Glomerular visceral epithelial cell (primary cell): Measurements from ENCODE around the gene PPP2R2C.

Experiments
- DNase-seq: peaks from one replicate; pipeline ENCODE4 v3.0.0-alpha.2; 2016; ENCODE audit errors: extremely low spot score

Gene PPP2R2C

DNA sequence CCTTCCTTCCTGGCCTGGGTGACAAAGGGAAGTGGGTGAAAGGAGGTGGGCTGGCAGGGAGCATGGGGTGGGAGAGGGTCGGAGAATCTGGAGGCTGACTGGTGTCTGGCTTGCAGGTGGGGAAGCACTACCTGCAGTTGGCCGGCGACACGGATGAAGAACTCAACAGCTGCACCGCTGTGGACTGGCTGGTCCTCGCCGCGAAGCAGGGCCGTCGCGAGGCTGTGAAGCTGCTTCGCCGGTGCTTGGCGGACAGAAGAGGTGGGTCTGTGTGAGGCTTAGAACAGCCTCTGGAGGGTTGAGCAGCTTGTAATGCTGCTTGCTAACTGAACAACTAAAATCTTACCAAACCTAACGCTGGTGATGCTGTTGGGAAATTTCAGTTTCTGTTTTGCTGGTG lies 183.5 kb downstream of the PPP2R2C start:
- no peak for DNase-seq

DNA sequence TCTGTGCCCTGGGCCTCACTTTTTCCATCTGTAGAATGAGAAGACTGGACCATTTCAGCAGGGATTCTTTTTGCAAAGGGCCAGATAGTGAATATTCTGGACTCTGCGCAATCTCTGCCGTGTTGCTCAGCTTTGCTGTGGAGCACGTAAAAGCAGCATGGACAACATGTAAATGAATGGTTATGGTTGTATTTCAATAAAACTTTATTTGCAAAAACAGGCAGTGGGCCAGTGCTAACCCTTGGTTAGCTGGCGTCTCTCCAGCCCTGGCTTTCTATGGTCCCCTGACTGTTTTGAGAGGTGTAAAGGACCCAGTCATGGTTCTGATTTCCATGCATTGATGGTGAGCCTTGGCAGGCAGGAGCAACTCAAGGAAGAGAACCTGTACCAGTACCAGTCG lies 184.1 kb downstream of the PPP2R2C start:
- DNase-seq = no peak

DNA sequence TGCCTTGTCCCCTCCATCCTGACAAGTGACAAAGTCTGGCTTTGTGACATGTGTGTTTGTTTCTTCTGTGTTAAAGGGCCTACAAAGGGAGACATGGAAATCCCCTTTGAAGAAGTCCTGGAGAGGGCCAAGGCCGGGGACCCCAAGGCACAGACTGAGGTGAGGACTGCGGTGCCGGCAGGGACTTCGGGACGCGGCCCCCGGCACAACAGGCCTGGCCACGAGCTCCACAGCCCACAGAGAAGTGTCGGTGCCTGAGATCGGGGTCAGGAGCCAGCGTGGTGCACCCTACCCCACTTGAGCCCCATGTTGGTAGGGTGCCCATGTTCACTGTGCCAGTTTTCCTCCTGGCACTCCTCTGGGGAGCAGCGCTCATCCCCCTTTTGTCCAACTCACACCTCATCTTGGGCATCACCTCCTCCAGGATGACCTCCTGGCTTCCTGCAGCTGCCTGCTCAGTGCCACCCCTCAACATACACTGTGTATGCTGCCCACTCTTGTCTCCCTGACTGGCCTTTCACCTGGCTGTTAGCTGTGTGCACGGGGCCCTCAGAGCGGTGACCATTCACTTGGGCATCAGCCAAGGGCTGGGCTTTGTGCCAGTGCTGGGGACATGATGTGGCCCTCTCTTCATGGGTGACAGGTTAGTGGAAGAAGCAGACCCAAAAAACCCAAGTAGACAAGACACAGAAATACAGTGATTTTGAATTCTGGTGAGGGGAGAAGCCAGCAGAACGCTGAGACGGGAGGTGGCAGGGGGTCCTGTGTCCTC lies 185.2 kb downstream of the PPP2R2C start:
- DNase-seq = no peak

DNA sequence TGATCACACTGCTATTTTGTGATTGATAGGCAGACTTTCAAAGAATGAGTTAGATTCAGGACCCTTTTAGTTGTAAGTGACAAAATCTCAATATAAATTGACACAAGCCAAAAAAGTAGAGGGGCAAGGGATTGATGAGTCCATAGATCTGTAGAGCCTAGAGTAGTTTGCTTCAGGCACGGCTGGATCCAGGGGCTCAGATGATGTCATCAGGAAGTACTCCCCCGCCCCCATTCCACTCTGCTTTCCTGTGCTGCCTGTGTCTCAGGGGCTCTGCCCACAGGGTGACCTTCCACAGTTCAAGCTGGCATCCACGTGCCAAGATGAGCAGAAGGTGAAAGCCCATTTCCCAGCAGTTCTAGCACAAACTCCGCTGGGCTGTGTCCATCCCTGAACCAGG lies 189.1 kb downstream of the PPP2R2C start:
- no peak for DNase-seq

DNA sequence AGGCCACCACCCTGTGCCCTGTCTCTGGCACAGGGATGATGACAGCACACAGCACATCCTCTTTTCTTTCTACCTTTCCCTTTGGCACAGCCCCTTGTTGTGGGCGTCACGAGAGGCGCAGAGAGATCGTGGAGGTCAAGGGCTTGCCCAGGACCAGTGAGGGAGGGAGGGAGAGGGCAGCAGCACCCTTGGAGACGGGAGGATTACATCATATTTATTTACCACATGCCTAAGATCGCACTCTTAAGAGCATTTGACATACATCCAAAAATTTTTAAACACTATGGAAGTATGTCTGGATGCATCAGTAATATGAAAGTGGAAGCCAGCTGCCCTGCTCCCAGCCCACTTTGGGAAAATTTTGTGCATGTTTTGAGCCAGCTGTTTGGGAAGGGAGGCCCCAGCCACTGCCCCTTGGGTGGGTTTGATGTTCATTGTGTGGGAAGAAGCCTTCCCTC lies 190.1 kb downstream of the PPP2R2C start:
- no peak for DNase-seq

DNA sequence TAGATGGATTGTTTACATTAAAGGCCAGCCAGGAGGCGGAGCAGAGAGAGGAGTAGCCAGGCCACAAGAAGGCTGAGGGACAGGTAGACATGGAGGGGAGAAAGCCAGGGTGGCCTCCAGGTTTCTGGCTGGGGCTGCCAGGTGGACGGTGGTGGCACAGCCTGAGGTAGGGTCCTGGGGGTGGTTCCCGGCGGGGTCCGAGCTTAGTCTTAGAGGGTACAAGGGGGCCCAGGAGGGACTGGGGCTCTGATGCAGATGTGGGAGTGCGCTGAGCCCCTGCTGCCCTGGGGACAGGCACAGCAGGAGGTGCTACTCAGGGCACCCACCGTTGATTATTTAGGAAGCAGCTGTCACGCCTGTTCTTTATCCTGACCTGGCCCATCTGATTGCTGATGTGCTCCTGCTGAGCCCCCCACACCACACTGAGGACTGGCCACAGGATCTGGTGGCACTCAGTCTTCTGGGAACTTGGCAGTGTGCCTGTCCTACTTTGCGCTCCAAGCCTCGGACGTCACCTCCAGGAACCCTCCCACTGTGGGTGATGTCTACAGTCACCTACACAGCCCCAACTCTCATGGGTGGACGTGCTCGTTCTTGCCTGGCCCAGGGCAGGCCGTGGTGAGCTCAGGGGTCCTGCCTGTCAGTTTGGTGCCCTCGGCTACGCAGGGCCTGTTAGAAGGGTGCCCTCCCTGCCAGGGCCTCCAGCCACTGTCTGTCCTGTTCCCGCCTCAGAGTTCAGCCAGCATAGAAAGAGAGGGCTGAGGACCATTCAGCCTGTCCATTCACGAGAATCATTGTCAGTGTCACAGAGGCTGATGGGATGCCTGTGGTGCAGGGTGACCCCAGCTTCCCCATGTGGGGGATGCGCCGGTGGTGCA lies 190.7 kb downstream of the PPP2R2C start:
- no peak for DNase-seq

DNA sequence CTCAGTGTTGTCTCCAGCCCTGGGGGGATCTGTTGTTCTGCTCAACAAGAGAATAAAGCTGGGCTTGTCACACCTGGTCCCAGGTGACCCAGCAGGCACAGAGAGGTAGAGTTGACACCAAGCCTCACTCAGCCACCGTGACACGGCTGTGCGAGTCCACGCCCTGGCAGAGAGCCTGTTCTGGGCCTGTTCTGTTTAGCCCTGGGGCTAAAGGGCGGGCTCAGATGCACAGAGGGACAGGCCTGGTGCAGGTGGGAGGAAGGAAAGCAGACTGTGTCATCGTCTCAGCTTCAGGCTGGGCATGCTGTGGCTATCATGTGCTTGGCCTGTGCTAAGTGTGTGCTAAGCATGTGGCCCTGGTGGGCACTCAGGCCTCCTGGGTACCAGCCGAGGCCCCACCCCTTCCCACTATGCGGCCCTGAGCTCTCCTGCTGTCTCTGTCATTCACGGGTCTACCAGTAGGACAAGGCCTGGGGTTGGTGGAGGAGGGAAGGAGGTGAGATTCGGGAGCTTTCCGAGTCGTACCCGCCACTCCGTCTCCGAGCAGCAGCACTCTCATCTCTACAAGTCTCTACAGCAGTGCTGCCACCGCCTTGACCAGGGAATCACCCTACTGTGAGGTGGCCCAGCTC lies 191.9 kb downstream of the PPP2R2C start:
- no peak for DNase-seq

DNA sequence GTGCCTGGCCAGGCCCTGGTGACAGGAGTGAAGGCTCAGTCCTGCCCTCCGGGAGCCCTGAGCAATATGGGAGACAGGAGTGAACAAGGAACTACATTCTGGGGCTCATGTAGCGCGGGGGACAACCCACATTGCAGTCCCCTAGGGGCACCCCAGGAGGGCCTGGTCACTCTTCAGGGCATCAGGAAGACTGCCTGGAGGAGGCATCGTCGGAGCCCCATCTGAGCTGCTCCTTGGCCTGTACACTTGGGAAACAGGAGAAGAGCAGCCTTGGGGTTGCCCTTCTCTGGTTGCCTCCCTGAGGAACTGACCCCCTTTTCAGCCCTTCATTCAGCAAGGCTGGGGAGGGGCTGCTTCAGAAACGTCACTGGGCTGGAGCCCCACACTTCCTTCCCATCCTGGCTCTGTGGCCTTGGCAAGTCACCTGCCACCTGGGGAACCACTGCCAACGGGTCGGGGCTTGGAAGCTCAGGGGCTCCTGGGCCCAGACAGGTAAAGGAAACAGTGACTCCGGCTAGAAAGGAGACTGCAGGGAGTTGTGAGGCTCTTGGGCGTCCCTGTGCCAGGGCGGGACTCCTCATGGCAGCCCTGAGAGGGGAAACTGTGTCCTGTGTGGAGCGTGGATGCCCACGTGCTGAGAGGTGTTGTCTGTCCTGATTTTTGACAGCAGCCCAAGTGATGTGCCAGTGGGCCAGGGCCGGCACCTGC lies 192.7 kb downstream of the PPP2R2C start:
- DNase-seq = no peak

DNA sequence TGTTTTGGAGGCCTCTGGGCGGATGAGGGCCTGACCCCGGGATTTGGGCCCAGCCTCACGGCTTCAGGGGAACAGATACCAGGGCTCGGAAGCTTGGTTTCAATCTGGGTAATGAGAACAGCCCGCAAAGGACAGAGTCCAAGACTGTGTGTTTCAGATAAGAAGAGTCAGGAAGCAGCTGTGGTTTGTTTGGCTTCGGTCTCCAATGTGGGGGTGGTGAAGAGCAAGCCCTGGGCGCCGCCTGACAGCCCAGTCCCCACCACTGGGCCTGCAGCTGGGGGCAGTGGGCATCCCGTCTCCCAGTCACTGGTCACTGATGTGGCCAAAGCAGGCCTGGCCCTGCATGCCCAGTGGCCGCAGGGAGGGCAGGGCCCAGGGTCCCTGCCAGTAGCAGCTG lies 193.6 kb downstream of the PPP2R2C start:
- DNase-seq = no peak

DNA sequence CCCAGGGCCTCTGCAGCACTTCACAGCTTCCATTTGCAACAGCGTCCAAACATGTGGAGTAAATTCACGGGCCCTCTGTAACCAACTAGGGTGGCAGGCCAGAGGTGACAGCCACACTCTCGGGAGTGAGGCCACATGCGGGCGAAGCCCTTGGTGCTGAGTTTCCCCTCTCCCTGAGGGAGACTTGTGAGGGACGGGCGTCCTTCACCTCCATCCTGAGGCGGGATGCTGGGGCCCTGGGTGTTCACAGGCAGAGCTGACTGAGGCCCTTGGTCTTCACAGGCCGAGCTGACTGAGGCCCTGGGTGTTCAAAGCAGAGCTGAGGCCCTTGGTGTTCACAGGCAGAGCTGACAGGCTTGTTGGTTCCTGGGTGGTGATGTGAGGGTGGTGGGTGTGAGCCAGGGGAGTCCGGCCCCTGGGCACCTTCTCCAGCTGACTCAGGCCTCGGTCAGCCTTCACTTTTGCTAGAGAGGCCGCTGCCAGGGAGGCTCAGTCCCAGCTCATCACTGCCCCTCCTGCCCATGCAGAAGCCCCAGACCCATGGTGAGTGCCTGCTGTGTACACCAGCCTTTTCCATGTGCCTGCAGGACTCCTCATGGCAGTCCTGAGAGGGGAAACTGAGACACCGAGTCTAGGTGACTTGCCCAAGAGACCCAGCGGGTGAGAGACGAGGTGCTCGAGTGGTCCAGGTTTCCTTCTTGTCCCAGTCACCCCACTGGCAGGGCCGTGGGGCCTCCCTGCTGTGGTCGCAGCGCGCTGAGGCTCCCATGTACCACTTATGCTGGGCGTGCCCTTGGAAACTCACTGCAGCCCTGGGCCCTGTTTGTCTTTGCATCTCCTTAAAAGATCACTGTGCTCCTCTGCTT lies 194.2 kb downstream of the PPP2R2C start:
- DNase-seq = no peak

DNA sequence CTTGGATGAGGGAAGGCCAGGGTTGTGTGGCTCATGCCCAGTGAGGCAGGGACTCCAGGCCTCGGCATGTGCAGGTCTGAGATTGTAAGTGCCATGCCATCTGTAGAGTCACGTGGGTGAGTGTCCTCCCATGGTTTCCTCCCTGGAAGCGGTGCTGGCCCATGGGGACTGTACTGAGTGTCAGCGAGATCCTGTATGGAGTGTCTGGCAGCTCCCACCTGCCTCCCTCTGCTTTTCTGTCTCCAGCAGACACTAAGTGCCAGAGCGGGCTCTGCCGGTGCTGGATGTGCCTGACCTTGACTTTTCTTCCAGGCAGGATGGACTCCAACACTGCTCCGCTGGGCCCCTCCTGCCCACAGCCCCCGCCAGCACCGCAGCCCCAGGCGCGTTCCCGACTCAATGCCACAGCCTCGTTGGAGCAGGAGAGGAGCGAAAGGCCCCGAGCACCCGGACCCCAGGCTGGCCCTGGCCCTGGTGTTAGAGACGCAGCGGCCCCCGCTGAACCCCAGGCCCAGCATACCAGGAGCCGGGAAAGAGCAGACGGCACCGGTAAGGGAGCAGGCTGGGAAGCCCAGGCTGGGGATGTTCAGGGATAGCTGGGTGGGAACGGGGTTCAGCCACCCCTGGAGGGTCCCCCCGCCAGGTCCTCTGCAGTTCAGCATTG lies 195.1 kb downstream of the PPP2R2C start:
- DNase-seq = no peak

DNA sequence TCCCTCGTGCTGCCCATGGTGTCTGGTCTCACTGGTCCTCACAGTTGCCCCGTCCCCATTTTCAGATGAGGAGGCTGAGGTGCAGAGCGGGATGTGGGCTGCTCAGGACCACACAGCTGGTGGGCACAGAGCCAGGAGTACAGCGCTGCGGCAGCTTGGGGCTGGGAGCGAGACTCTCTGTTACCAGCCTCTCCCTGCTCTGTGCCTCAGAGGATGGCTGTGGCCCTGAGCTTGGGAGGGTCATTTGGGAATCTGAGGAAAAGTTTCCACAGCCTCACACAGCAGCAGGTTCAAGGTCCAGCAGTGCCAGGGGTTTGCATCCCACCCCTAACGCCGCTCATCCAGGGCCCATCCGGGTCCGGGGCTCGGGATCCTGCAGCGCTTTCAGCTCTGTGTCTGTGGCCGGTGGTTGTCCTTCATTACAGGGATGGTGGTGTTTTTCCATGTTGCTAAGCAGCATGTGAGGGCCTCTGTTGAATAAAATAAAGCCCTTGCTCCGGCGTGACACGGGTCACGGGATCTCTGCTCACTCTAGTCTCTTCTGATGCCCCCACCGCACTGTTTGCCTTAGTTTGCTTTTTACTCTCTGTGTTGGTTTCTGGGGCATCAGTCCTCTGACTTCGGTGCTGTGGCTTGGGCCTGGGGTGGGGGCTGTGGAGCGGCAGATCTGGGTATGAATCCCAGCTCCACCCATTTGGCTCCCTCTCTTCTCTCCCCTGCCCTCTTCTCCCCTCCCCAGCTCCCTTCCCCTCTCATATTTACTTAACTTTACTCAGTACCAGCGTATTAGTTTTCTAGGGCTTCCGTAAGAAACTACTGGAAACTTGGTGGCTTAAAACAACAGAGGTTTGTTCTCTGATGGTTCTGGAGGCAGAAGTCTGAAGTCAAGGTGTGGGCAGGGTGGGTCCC lies 196.3 kb downstream of the PPP2R2C start:
- DNase-seq = no peak

DNA sequence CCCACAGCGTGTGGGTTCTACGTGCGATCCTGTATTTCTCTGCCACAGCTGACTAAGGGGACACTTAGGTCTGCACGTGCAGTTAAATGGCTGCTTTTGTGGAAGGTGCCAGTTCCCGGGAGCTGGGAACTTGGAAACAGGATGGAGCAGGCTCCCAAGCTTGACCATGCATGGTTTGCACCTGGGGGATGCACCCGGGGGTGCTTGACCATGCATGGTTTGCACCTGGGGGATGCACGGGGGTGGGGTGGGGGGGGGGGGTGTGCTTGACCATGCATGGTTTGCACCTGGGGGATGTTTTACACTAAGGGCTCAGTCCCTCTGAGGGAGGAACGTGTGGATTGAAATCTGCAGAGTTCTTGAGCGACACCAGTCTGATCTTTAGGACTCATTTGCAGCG lies 197.1 kb downstream of the PPP2R2C start:
- DNase-seq = no peak

DNA sequence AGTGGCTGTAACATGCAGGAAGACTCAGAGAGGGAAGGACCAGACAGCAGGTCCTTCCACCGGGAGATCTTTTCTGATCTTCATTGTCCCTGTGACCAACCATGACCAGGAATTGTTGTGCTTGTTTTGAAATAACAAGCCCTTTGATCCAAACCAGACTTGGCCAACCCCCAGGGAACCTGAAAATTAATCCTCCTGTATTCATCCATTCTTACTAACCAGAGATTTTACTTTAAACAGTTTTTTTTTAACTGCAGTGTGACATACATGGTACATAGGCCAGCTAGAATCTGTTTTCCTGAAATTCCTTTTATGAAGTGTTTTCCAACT lies 198.8 kb downstream of the PPP2R2C start:
- DNase-seq = no peak

DNA sequence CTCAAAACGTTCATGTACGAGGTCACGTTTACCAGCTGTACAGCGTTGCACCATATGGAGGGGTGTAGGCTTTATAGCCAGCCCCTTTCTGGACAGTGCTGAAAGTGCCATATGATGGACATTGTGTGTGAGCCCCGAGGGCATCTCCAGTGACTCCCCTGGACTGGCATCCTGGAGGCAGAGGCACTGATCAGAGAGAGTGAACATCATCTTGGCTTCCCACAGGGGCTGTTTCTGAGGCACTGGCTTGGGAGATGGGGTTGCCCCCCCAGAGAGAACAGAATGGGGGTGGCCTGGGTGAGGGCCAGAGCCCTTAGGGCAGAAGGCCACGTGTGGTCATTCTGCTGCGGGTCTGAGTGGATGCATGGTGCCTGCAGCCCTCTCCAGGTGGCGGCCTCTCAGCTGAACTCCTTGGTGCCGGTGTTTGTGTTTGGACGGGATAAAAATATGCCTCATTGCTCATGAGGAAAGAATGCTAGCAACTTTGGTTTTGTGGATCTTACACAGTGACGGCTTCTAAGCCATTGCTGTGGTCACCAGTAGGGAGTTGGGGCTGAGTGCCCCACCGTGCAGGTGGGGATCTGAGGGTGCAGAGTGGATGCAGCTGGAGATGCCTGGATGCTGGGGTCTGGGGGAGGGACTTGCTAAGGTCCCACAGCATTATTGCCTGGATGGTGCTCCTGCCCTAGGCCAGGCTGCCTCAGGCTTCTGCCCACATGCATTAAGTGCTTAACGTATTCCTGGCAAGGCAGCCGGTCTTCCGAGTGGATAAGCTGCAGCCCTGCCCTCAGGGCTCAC lies 199.4 kb downstream of the PPP2R2C start:
- DNase-seq = peak; percentile 92

DNA sequence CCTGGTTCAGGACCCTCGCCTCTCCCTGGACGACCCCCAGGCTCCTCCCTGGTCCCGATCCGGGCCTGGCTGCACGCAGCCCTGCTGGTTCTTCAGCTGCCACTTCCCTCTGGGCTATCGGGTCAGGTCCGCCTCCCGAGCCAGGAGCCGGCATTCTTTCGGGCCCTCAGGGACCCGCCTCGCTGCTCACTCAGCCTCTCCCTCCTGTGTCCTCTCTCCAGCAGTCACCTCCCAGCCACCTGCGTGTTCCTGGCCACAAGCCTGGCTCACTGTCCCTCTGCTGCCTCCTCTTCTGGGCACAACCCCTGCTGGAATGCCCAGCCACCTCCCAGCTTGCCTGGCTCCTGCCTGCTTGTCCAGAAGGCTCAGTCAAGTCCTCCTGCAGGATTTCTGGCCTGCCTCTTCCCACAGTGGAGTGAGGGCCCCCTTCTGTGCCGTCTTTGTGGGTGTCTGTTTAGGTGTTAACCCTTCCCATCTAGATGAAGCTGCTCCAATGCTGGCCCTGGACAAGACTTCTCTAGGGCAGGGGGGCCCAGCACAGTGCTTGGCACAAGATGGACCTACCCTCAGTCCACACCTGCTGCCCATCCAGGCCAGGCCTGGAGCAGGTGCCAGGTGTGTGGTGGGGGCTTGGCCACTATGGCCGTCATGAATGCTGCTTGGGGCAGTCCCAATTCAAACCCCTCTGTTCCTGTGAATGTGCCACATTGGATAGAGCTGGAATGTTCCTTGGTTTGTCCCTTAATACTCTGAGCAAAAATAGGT lies 200.5 kb downstream of the PPP2R2C start:
- no peak for DNase-seq

DNA sequence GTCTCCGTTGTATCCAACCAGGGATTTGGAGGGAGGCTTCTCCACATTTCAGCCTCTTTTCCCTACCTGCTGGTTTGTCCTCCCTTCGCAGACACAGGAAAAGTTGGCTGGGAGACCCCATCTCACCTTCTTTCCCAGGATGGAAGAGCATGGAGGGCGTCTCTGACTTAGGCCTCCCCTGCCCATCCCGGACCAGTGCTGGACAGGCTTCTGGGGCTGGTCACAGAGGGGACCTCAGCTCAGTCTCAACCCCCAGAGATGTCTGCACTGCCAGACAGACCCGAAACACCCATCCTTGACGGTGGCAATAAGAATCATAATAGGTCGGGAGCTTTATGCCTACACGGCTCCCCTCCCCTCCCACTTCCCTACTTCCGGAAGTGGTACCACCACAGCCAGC lies 201.2 kb downstream of the PPP2R2C start:
- no peak for DNase-seq

DNA sequence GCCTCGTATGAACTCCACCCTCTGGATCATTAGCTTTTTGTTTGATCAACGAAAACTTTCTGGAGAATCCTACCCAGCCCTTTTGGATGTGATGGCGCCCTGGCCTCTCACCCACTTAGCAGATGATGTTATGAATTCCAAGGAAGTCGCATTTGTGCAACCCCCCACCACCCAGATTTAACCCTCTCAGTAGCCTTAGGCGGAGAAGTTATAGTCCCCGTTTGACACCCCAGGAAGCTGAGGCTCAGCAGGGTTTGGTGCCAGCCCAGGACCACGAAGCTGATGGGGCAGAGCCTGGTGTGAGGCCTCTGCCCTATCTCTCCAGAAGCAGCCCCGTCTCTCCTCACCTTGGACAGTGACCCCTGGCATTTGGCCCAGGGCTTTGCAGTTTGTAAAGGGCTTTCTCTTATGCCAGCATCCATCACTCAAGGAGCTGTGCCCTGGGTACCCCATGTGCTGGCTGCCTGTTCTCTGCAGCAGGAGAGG lies 201.7 kb downstream of the PPP2R2C start:
- DNase-seq = peak; percentile 4
